Effector memory CD4-positive, alpha-beta T cell (primary cell): ENCODE data around the gene SCAI.

ENCODE experiments used
- DNase-seq, 3 donors: peaks; one replicate each; pipeline ENCODE4 v3.0.0-alpha.2; 2020
- H3K27ac ChIP-seq: 2 replicates; pipeline ENCODE4 v1.7.0; 2013; ENCODE audit warnings: mild to moderate bottlenecking, low read length, moderate library complexity; ENCODE audit not compliant: insufficient read depth, poor library complexity, severe bottlenecking
- H3K27me3 ChIP-seq: replicated peaks from 2 replicates; pipeline ENCODE4 v1.7.0; 2013; ENCODE audit warnings: mild to moderate bottlenecking, low read length; ENCODE audit not compliant: insufficient read depth, control insufficient read depth, poor library complexity, severe bottlenecking
- H3K36me3 ChIP-seq: 2 replicates; pipeline ENCODE4 v1.7.0; 2013; ENCODE audit warnings: mild to moderate bottlenecking, low read length, moderate library complexity; ENCODE audit not compliant: control insufficient read depth, insufficient read depth
- H3K4me1 ChIP-seq: 2 replicates; pipeline ENCODE4 v1.7.0; 2013; ENCODE audit warnings: low read length, mild to moderate bottlenecking; ENCODE audit not compliant: control insufficient read depth, insufficient read depth, poor library complexity, severe bottlenecking
- H3K4me3 ChIP-seq: 2 replicates; pipeline ENCODE4 v1.7.0; 2013; ENCODE audit warnings: low read length, low read depth, mild to moderate bottlenecking; ENCODE audit not compliant: insufficient read depth, poor library complexity, severe bottlenecking
- H3K9me3 ChIP-seq: 2 replicates; pipeline ENCODE4 v1.7.0; 2013; ENCODE audit warnings: mild to moderate bottlenecking, low read length, moderate library complexity; ENCODE audit not compliant: control insufficient read depth

Gene SCAI

DNA sequence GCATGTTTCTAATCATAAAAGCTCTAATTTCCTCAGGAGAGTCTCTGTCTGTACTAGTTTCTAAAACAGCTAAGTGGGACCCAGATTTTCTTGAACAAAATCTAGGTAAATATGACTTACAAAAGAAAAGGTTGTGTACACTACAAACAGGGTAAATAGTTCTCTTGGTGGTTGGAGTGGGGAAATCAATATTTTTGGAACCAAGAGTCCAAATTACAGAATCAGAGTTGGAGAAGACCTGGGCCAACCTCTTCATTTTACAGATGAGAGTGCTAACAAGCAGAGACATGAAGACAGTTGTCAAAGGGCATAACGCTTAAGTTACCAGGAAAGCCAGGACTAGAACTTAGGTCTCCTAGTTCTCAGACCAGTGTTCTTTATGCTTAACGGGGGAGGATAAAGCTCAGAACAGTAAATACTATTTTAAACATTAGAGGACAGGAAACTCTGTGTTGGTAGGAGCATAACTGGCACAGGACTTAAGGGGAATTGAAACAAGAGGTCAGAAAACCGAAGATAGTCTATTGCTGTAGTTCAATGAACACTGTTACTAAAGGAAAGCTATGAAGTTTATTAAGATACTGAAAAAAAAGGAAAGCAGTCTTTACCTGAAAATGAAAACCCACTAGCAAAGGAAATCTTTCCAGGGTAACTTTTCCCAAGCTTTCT, 193.1 kb downstream of the SCAI start:
- H3K4me3 ChIP-seq: no peak overlapping the region
- no peak for DNase-seq
- H3K9me3 ChIP-seq: no peaks in the 10 kb centered on the region
- H3K27ac ChIP-seq: no peak overlapping the region
- H3K4me1 ChIP-seq: no peaks in the 10 kb centered on the region
- no peaks in the 10 kb centered on the region for H3K27me3 ChIP-seq
- no peaks in the 10 kb centered on the region for H3K36me3 ChIP-seq

GRCh38 chr9:124949387-124949786, 193.9 kb downstream of the SCAI start:
- no peaks in the 10 kb centered on the region for H3K36me3 ChIP-seq
- no peaks in the 10 kb centered on the region for H3K9me3 ChIP-seq
- no peaks in the 10 kb centered on the region for H3K27me3 ChIP-seq
- DNase-seq: no peak
- H3K4me1 ChIP-seq: no peaks in the 10 kb centered on the region
- H3K4me3 ChIP-seq: no peak overlapping the region
- H3K27ac ChIP-seq: no peak overlapping the region

DNA sequence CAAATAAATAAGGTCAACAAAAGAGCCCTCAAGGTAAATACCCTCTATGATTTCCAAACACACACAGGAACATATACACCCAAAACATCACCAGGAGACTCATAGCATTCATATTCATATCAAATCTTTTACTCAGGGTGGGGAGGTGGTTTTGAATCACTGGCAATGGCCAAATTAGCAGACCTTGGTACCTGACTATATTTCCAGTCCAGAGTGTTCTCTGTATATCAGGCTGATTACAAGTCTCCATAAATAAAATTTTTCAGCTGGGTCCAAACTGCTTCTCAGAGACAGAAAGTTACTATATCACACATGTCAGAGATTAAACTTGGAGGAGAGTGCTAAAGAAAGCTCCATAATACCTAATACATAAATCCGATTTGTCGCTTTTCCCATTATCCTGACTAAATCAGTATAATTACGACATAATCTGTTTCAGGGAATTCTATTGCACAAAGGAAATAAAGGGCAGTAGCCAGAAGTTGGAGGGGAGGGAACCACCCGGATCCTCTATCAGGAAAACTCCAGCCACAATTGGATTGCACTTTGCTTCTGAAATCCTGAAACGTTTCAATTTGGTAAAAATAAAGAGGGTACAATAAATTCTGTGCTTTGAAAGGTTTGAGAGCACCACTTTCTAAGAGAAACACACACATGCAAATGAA, 195.5 kb downstream of the SCAI start:
- DNase-seq: no peak
- Histone ChIP-seq H3K27ac (no peak overlapping the region), H3K4me1 (no peaks in the 10 kb centered on the region), H3K36me3 (no peaks in the 10 kb centered on the region), H3K27me3 (no peaks in the 10 kb centered on the region), H3K4me3 (no peak overlapping the region), H3K9me3 (no peaks in the 10 kb centered on the region)

GRCh38 chr9:124946167-124946566, 197.2 kb downstream of the SCAI start:
- Histone ChIP-seq H3K27me3 (no peaks in the 10 kb centered on the region), H3K27ac (no peak overlapping the region), H3K4me1 (peaks cover 10% of the 10 kb centered on the region), H3K9me3 (no peaks in the 10 kb centered on the region), H3K4me3 (no peak overlapping the region), H3K36me3 (no peaks in the 10 kb centered on the region)
- DNase-seq: no peak

DNA sequence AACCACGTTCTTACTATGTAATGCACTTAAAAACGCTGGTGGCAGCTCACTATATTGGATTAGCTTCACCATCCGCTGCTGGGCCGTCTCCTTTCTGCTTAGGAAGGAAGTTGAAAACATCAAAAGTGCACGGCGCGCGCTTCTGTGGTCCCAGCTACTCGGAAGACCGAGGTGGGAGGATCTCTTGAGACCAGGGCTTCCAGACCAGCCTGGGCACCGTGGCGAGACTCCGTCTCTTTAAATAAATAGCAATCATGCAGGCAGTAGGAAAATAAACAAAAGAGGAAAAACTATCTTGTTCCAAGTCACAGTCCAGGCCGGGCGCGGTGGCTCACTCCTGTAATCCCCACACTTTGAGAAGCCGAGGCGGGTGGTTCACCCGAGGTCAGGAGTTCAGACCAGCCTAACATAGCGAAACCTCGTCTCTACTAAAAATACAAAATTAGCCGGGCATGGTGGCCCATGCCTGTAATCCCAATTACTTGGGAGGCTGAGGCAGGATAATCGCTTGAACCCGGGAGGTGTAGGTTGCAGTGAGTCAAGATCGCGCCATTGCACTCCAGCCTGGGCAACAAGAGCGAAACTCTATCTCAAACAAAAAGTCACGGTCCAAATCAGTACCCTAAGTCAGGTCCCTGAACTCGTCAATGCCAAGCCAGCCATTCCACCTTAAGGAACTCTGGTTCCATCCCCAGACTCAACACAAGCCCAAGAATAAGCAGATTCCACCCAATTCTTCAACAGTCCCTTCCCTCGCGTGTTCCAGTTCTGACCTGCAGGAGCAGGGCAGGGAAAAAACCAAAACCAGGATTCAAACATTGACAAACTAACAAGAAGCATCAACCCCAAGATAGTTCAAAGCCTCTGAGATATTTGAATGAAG, 201.4 kb downstream of the SCAI start:
- Histone ChIP-seq H3K27me3 (no peaks in the 10 kb centered on the region), H3K36me3 (no peaks in the 10 kb centered on the region), H3K4me1 (peaks cover 16% of the 10 kb centered on the region), H3K27ac (peak overlapping the region; percentile 93), H3K4me3 (peak overlapping the region; percentile 96), H3K9me3 (no peaks in the 10 kb centered on the region)
- DNase-seq: peak; percentile 30 to 49 (median 46)

- H3K4me1 ChIP-seq: peaks cover 16% of the 10 kb centered on the region
- peaks cover 6% of the 10 kb centered on the region for H3K36me3 ChIP-seq
- peak within 1 kb of the TSS; percentile 93 for H3K27ac ChIP-seq
- DNase-seq: peak; percentile 88 to 92 (median 89)
- H3K27me3 ChIP-seq: no peaks in the 10 kb centered on the region
- H3K9me3 ChIP-seq: no peaks in the 10 kb centered on the region
- peak within 1 kb of the TSS; percentile 96 for H3K4me3 ChIP-seq
These were observed 202.2 kb downstream of the SCAI start, which contains the start of gene GOLGA1 for GRCh38 chr9:124940894-124941678. Gene GOLGA1, minus strand, starts transcription at chr9:124941083. Its CDS starts 2,372 bp downstream, at chr9:124938711.

DNA sequence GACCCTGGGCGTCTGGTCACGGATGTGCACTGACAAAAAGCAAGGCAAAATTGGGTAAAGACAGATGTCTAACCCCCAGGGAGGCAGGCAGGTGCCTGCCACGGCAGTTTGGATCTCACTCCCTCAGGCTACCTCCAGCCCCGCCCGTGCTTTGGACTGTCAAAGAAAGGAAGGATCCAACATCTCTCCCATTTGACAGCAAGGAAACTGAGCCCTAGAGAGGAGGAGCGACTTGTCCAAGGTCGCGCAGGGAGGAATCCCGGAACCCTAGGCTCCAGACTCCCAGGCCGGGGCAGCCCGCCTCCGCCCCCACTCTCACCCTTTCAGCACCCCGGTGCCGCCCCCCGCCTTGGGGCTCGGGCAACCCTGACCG, 202.8 kb downstream of the SCAI start:
- DNase-seq: no peak
- H3K36me3 ChIP-seq: peaks cover 11% of the 10 kb centered on the region

GRCh38 chr9:124939944-124940343, 203.4 kb downstream of the SCAI start:
- Histone ChIP-seq H3K36me3 (peaks cover 11% of the 10 kb centered on the region), H3K9me3 (no peaks in the 10 kb centered on the region), H3K4me3 (peak overlapping the region; percentile 96), H3K27me3 (no peaks in the 10 kb centered on the region), H3K27ac (peak overlapping the region; percentile 93), H3K4me1 (peaks cover 16% of the 10 kb centered on the region)
- DNase-seq: no peak

More for the DNA sequence above, 202.8 kb downstream of the SCAI start:
- H3K27ac ChIP-seq: peak overlapping the region; percentile 93
- peak overlapping the region; percentile 96 for H3K4me3 ChIP-seq
- peaks cover 16% of the 10 kb centered on the region for H3K4me1 ChIP-seq
- H3K9me3 ChIP-seq: no peaks in the 10 kb centered on the region
- no peaks in the 10 kb centered on the region for H3K27me3 ChIP-seq

DNA sequence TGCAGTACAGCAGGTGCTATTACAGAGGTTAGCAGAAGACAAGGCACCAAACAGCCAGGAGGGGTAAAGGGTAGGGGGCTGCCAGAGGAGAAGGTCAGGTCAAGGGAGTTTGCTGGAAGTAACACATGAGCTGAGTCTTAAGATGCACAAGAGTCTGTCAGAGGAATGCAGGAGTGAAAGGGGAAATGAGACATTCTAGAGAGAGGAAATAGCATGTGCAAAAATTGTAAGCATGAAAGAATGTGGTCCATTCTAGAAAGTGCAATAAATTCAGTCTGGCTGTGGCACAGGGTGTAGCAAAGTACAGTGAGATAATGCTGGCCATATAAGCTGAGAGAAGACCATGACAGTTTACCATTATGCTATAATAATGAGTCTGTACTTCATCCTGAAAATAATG, 209.0 kb downstream of the SCAI start:
- no peak overlapping the region for H3K27ac ChIP-seq
- H3K36me3 ChIP-seq: peaks cover 40% of the 10 kb centered on the region
- H3K4me3 ChIP-seq: no peak overlapping the region
- no peak for DNase-seq
- no peaks in the 10 kb centered on the region for H3K9me3 ChIP-seq
- peaks cover 4% of the 10 kb centered on the region for H3K4me1 ChIP-seq
- no peaks in the 10 kb centered on the region for H3K27me3 ChIP-seq
